Upper lobe of right lung (tissue), 1 donor: ENCODE results near the gene APBA3. TPM values are rescaled to one million over a fixed set of nuclear protein-coding genes. Genes with fewer than 3 reads are reported as not detected.

ENCODE experiments used
- ATAC-seq: fragments of 200-7000 bp; cut with Tn5 transposase; one replicate; pipeline ENCODE4 v1.9.1; 2020; ENCODE audit warnings: mild to moderate bottlenecking, moderate library complexity
- DNase-seq: peaks from one replicate; pipeline ENCODE4 v3.0.0-alpha.2; 2020
- H3K27ac ChIP-seq: fragments of 200-600 bp; one replicate; pipeline ENCODE4 v1.8.0; 2022
- H3K27me3 ChIP-seq: fragments of 200-600 bp; one replicate; pipeline ENCODE4 v1.8.0; 2022; ENCODE audit warnings: mild to moderate bottlenecking
- H3K36me3 ChIP-seq: fragments of 200-600 bp; one replicate; pipeline ENCODE4 v1.8.0; 2022
- H3K4me1 ChIP-seq: fragments of 200-600 bp; one replicate; pipeline ENCODE4 v1.8.0; 2022
- H3K4me3 ChIP-seq: fragments of 200-600 bp; one replicate; pipeline ENCODE4 v1.8.0; 2022; ENCODE audit warnings: mild to moderate bottlenecking
- H3K9me3 ChIP-seq: fragments of 200-600 bp; one replicate; pipeline ENCODE4 v1.8.0; 2022
- intact Hi-C: fragments of 100-400 bp; cut with DNase I; formaldehyde crosslinking; loops from one replicate; pipeline ENCODE4 v1.11.0; 2022
- total RNA-seq: library from RNA; stranded (reverse); fragmentation: NEBNext Ultra II Directional; extraction: Animal tissue kit (Norgen Biotek cat#: 25700); gene quantifications from one replicate; pipeline ENCODE4 v1.2.1, GENCODE V29; 2021
- TF ChIP-seq, protein P1 (sequence below): fragments of 200-600 bp; IDR thresholded peaks from one replicate; pipeline ENCODE4 v1.8.0; 2022; ENCODE audit warnings: antibody characterized with exemption
- donor health status: DM: no; HTN: yes; CAD: no; lungs with severe emphysema.

The APBA3 gene
- total RNA-seq, 1 donor from 2014 or later: 21.9 TPM

DNA sequence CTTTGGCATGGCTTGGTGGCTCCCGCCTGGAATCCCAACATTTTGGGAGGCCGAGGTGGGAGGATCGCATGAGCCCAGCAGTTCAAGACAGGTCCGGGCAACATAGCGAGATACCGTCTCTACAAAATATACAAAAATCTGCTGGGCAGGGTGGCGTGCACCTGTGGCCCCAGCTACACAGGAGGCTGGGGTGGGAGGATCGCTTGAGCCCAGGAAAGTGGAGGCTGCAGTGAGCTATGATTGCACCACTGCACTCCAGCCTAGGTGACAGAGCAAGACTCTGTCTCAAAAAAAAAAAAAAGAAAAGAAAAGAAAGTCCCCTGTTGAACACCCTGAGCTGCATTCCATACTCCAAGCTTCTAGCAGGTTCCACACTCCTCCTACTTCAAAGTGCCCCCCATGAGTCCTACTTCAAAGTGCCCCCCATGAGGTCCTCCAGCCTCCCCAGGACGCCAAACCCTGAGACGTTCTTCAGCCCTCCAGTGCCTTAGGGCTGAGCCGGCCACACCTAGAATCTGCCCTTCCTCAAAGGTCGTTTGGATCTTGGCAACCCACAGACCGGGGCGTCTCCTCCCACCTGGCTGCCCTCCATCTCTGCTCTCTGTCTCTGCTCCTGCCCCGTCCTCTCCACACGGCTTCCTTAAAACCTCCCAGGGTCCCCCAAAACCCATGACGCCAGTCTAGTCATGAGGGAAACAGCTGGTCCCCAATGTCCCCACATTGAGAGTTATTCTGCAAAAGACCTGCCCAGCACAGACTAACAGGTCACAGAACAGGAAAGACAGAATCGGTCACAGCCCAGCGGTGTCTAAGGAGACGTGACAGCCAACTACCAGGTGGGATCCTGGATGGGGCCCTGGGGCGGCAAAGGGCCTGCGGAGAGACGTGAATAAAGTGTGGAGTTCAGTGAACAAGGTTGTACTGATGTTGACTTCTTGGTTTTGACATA lies 48.6 kb downstream of the APBA3 start:
- peak; percentile 75 for DNase-seq
- H3K27ac ChIP-seq: peak overlapping the region; percentile 37
- H3K36me3 ChIP-seq: no peaks in the 10 kb centered on the region
- H3K4me1 ChIP-seq: peaks cover 10% of the 10 kb centered on the region
- TF ChIP-seq, protein P1, sequence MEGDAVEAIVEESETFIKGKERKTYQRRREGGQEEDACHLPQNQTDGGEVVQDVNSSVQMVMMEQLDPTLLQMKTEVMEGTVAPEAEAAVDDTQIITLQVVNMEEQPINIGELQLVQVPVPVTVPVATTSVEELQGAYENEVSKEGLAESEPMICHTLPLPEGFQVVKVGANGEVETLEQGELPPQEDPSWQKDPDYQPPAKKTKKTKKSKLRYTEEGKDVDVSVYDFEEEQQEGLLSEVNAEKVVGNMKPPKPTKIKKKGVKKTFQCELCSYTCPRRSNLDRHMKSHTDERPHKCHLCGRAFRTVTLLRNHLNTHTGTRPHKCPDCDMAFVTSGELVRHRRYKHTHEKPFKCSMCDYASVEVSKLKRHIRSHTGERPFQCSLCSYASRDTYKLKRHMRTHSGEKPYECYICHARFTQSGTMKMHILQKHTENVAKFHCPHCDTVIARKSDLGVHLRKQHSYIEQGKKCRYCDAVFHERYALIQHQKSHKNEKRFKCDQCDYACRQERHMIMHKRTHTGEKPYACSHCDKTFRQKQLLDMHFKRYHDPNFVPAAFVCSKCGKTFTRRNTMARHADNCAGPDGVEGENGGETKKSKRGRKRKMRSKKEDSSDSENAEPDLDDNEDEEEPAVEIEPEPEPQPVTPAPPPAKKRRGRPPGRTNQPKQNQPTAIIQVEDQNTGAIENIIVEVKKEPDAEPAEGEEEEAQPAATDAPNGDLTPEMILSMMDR: no peak
- peaks cover 5% of the 10 kb centered on the region for H3K27me3 ChIP-seq
- ATAC-seq: peak; percentile 52
- no peak overlapping the region for H3K4me3 ChIP-seq
- H3K9me3 ChIP-seq: no peaks in the 10 kb centered on the region
- intact Hi-C loops: no loop called here

DNA sequence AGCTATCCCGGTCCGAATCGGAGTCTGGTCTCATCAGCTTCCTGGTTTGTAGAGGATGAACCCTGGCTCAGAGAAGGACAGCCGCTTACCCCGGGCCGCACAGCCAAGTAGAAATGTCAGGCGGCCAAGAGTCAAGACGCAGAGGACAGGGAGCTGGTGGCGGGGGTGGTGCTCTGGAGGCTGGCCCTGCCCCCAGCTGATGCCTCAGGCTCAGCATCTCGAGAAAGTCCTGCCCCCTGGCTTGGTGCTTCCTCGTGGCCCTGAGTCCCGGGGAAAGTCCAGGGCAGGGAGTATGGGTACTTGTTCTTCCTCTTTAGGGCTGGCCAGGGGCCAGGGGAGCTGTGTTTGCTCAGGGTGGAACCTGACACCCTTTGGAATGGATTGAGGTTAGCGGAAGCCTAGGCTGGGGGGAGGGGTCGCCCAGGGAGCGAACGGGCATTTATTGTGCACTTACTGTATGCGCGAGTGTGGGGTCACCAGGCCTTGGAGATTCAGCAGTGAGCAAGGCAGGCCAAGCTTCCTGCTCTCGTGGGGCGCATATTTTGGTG lies 51.2 kb downstream of the APBA3 start:
- H3K36me3 ChIP-seq: no peaks in the 10 kb centered on the region
- peaks cover 10% of the 10 kb centered on the region for H3K4me1 ChIP-seq
- ATAC-seq (peak; percentile 94), DNase-seq (peak; percentile 95)
- peaks cover 10% of the 10 kb centered on the region for H3K27me3 ChIP-seq
- TF ChIP-seq, protein P1: no peak
- intact Hi-C loops: no loop called here
- no peak overlapping the region for H3K27ac ChIP-seq
- H3K9me3 ChIP-seq: no peaks in the 10 kb centered on the region
- H3K4me3 ChIP-seq: no peak overlapping the region

DNA sequence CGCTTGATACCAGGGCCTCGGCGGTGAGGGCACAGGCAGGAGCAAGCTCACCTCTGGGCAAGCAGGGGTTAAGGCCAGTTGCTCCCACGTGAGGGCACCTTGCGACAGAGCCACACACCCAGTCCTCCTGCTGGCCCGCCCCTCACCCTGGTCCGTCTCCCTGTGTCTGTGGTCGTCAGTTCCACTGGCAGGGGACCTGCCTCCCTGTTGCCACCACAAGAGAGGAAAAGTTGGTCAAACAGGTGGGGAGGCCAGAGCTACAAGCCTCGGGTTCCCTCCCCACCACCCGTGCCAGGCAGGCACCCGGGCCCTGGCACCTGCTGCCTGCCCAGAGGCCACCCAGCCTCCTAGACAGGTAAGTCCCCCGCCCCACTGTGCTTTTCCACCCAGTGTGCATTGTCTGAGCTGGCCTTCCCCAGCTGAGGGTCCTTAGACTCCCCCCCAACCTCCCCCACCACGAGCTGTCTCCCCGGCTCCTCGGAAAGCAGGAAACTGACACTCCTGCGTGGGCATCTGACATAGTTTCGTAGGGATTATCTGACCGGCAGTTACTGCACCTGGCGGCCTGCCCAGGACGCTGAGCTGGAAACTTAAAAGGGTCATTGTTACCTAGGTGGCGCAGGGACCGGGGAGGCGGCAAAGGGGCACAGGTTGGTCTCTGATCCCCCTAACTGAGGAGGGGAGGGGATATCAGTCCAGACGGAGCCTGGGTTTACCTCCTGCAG lies 53.1 kb downstream of the APBA3 start, which contains the start of gene TJP3:
Gene TJP3, plus strand, starts transcription at position 178 of the 725 bp plus-strand sequence. CDS start 20,049 bp downstream, outside the sequence.
- Histone ChIP-seq H3K4me1 (peaks cover 9% of the 10 kb centered on the region), H3K27ac (peak within 1 kb of the TSS; percentile 66)
- TF ChIP-seq, protein P1: no peak

DNA sequence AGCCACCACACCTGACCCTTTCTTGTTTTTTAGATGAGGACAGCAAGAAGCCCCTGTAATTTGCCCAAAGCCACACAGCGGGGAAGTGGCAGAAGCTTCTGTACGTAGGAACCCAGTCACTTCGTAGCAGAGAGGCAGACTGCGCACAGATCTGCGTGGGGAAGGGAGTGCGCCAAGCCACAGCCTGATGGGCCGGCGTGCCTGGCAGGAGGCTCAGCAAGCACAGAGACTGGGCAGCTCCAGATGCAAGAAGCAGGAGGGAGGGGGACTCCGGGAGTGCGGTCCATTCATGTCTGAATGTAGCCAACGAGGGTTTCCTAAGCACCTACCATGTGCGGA lies 53.7 kb downstream of the APBA3 start:
- intact Hi-C loops: loop anchor here (5.0 kb wide), 1 partner anchor 41 kb away; no protein-coding TSS in a partner anchor

More for the DNA sequence above, 53.1 kb downstream of the APBA3 start, which contains the start of gene TJP3:
- H3K4me3 ChIP-seq: peak within 1 kb of the TSS; percentile 48
- no peaks in the 10 kb centered on the region for H3K9me3 ChIP-seq
- peak; percentile 92 for DNase-seq
- H3K36me3 ChIP-seq: no peaks in the 10 kb centered on the region
- peak; percentile 81 for ATAC-seq
- intact Hi-C loops: loop anchor here (5.0 kb wide), 1 partner anchor 41 kb away; no protein-coding TSS in a partner anchor
- peaks cover 10% of the 10 kb centered on the region for H3K27me3 ChIP-seq

DNA sequence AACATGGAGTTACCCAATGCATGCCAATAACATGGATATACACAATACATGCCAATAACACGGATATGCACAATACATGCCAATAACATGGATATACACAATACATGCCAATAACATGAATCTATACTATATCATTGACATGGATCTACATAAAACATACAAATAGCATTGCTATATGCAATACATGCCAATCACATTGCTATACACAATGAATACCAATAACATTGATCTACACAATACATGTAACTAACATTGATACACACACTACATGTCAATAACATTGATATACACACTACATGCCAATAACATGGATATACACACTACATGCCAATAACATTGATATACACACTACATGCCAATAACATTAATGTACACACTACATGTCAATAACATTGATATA lies 60.3 kb downstream of the APBA3 start:
- Histone ChIP-seq H3K4me3 (no peak overlapping the region), H3K9me3 (no peaks in the 10 kb centered on the region), H3K27me3 (no peaks in the 10 kb centered on the region), H3K36me3 (no peaks in the 10 kb centered on the region), H3K27ac (no peak overlapping the region), H3K4me1 (peaks cover 12% of the 10 kb centered on the region)
- intact Hi-C loops: no loop called here
- DNase-seq (no peak), ATAC-seq (no peak)
- TF ChIP-seq, protein P1: no peak

More for the DNA sequence above, 53.7 kb downstream of the APBA3 start:
- H3K27me3 ChIP-seq: peaks cover 10% of the 10 kb centered on the region
- TF ChIP-seq, protein P1: no peak
- ATAC-seq: peak; percentile 3
- H3K4me1 ChIP-seq: peaks cover 4% of the 10 kb centered on the region
- peak overlapping the region; percentile 48 for H3K4me3 ChIP-seq
- no peak overlapping the region for H3K27ac ChIP-seq
- no peaks in the 10 kb centered on the region for H3K36me3 ChIP-seq
- no peaks in the 10 kb centered on the region for H3K9me3 ChIP-seq
- no peak for DNase-seq

Other genes starting within 250 kb of the APBA3 start
- gene TEKTIP1, start 222.5 kb downstream of the APBA3 start, total RNA-seq: 3.2 TPM
- 95.9 TPM for gene MFSD12, start 204.1 kb downstream of the APBA3 start, total RNA-seq
- gene HMG20B, start 188.7 kb downstream of the APBA3 start, total RNA-seq: 60.0 TPM
- gene GIPC3, start 176.2 kb downstream of the APBA3 start, total RNA-seq: 6.5 TPM
- 4.7 TPM for gene TBXA2R, start 154.8 kb downstream of the APBA3 start, total RNA-seq
- gene CACTIN, start 134.9 kb downstream of the APBA3 start, total RNA-seq: 24.3 TPM
- 42.1 TPM for gene PIP5K1C, start 61.2 kb downstream of the APBA3 start, total RNA-seq
- 23.0 TPM for gene TJP3, start 53.3 kb downstream of the APBA3 start, total RNA-seq
- gene MRPL54, start 990 bp upstream of the APBA3 start, total RNA-seq: 59.7 TPM
- not detected for gene RAX2, start 10.5 kb upstream of the APBA3 start, total RNA-seq
- 22.6 TPM for gene MATK, start 24.7 kb upstream of the APBA3 start, total RNA-seq
- gene ZFR2, start 107.3 kb upstream of the APBA3 start, total RNA-seq: 0.55 TPM
- gene ATCAY, start 119.0 kb upstream of the APBA3 start, total RNA-seq: not detected
- gene NMRK2, start 171.4 kb upstream of the APBA3 start, total RNA-seq: 1.6 TPM
- 70.7 TPM for gene DAPK3, start 209.4 kb upstream of the APBA3 start, total RNA-seq
- 1,960 TPM for gene EEF2, start 223.8 kb upstream of the APBA3 start, total RNA-seq
- 25.4 TPM for gene PIAS4, start 246.0 kb upstream of the APBA3 start, total RNA-seq